SK-N-SH (cell line): Measurements from ENCODE around the gene TFE3. TPM values are rescaled to one million over a fixed set of nuclear protein-coding genes. Genes with fewer than 3 reads are reported as not detected.

ENCODE experiments used
- CTCF ChIA-PET: fragments of 300-600, 350-600 bp; formaldehyde crosslinking; extraction: SDS; loops from one replicate; lab custom pipeline; 2021; lab: Yijun Ruan, JAX
- POLR2A ChIA-PET: fragments of 350-600 bp; sonication (Branson Sonifier 250); formaldehyde crosslinking; extraction: SDS; loops from one replicate; lab custom pipeline; 2020; ENCODE audit warnings: antibody characterized with exemption, inconsistent platforms; lab: Yijun Ruan, JAX
- DNase-seq: peaks from one replicate; pipeline ENCODE4 v3.0.0; 2012
- H2AFZ ChIP-seq: fragments of 200-600 bp; sonication (generic); 2 replicates; pipeline ENCODE4 v1.8.1; 2016; ENCODE audit warnings: antibody characterized with exemption, mild to moderate bottlenecking, low read depth
- H3F3A ChIP-seq: fragments of 200-600 bp; sonication (generic); replicated peaks from 2 replicates; pipeline ENCODE3; 2016; ENCODE audit warnings: antibody characterized with exemption, mild to moderate bottlenecking; ENCODE audit not compliant: insufficient read depth
- H3K27ac ChIP-seq, 2 experiments: fragments of 200-500 bp in 1 of 2; fragments of 200-600 bp in 1 of 2; sonication (Bioruptor generic) in 1 of 2; sonication (generic), shearing (Covaris generic) in 1 of 2; 2 replicates each; pipeline versions ENCODE4 v1.5.1 to v1.6.1; 2014 to 2016; ENCODE audit warnings: low read depth in 2 of 2, inconsistent platforms in 1 of 2, low read length in 1 of 2, mild to moderate bottlenecking in 1 of 2, mixed read lengths in 1 of 2
- H3K27me3 ChIP-seq: fragments of 200-600 bp; sonication (generic), shearing (Covaris generic); 2 replicates; pipeline ENCODE4 v1.6.1; 2016; ENCODE audit warnings: mixed run types; ENCODE audit not compliant: insufficient read depth
- H3K36me3 ChIP-seq, 2 experiments: fragments of 200-500 bp in 1 of 2; fragments of 200-600 bp in 1 of 2; sonication (Bioruptor generic) in 1 of 2; sonication (generic) in 1 of 2; replicated peaks in 1 of 2; 2 replicates each; pipeline versions ENCODE3 to v1.5.1; 2014 to 2016; ENCODE audit warnings: low read length in 1 of 2, mild to moderate bottlenecking in 1 of 2; ENCODE audit not compliant: insufficient read depth in 2 of 2, control insufficient read depth in 1 of 2
- H3K4me1 ChIP-seq, 2 experiments: fragments of 200-500 bp in 1 of 2; fragments of 200-600 bp in 1 of 2; sonication (Bioruptor generic) in 1 of 2; sonication (generic), shearing (Covaris generic) in 1 of 2; 2 replicates each; pipeline versions ENCODE4 v1.5.1 to v1.6.1; 2014 to 2016; ENCODE audit warnings: low read depth in 1 of 2, low read length in 1 of 2, mixed run types in 1 of 2; ENCODE audit not compliant: insufficient read depth in 2 of 2, control insufficient read depth in 1 of 2
- H3K4me2 ChIP-seq: fragments of 200-600 bp; sonication (generic), shearing (Covaris generic); 2 replicates; pipeline ENCODE4 v1.6.1; 2017; ENCODE audit warnings: mixed run types
- H3K4me3 ChIP-seq, 2 experiments: fragments of 200-500 bp in 1 of 2; fragments of 200-600 bp in 1 of 2; sonication (Bioruptor generic) in 1 of 2; sonication (generic), shearing (Covaris generic) in 1 of 2; 2 replicates each; pipeline versions ENCODE4 v1.5.1 to v1.8.1; 2014 to 2016; ENCODE audit warnings: low read depth in 2 of 2, inconsistent platforms in 1 of 2, low read length in 1 of 2, mild to moderate bottlenecking in 1 of 2, mixed read lengths in 1 of 2, moderate library complexity in 1 of 2
- H3K79me2 ChIP-seq: fragments of 200-600 bp; sonication (generic); 2 replicates; pipeline ENCODE4 v1.8.1; 2017; ENCODE audit warnings: mild to moderate bottlenecking; ENCODE audit not compliant: insufficient read depth
- H3K9ac ChIP-seq: fragments of 200-600 bp; sonication (generic); 2 replicates; pipeline ENCODE4 v1.6.1; 2017; ENCODE audit warnings: mixed run types
- H3K9me2 ChIP-seq: fragments of 200-600 bp; sonication (generic); 2 replicates; pipeline ENCODE4 v1.6.1; 2017; ENCODE audit warnings: mixed run types
- H3K9me3 ChIP-seq: fragments of 200-600 bp; sonication (generic); 2 replicates; pipeline ENCODE4 v1.6.1; 2017; ENCODE audit warnings: mixed run types, mild to moderate bottlenecking, moderate library complexity
- H4K20me1 ChIP-seq: fragments of 200-600 bp; sonication (generic); 2 replicates; pipeline ENCODE4 v1.6.1; 2017; ENCODE audit warnings: mild to moderate bottlenecking, mixed run types; ENCODE audit not compliant: insufficient read depth
- CHD2 ChIP-seq: fragments of 150-350 bp; IDR thresholded peaks from 2 replicates; pipeline ENCODE4 v1.6.1; 2018; ENCODE audit warnings: low read length; ENCODE audit not compliant: partially characterized antibody
- ELF1 ChIP-seq: IDR thresholded peaks from 2 replicates; pipeline ENCODE4 v1.4.0; 2012
- EP300 ChIP-seq, 2 experiments: IDR thresholded peaks; 2 replicates each; pipeline versions ENCODE4 v1.4.0 to v1.6.1; 2012; ENCODE audit warnings: borderline replicate concordance in 1 of 2, low read depth in 1 of 2, low read length in 1 of 2
- FOSL2 ChIP-seq: IDR thresholded peaks from 2 replicates; pipeline ENCODE4 v1.4.0; 2012; ENCODE audit warnings: low read depth, mild to moderate bottlenecking, moderate library complexity, borderline replicate concordance
- GABPA ChIP-seq: IDR thresholded peaks from 2 replicates; pipeline ENCODE4 v1.4.0; 2012; ENCODE audit warnings: low read depth, mild to moderate bottlenecking
- MXI1 ChIP-seq: IDR thresholded peaks from 2 replicates; pipeline ENCODE4 v1.6.1; 2012; ENCODE audit warnings: mild to moderate bottlenecking, low read depth, low read length, improper control_type of control experiment
- NRF1 ChIP-seq: IDR thresholded peaks from 2 replicates; pipeline ENCODE4 v1.6.1; 2012; ENCODE audit warnings: low read depth, mild to moderate bottlenecking, low read length
- POLR2AphosphoS5 ChIP-seq: IDR thresholded peaks from 2 replicates; pipeline ENCODE4 v1.6.1; 2012; ENCODE audit warnings: low read depth, low read length
- RAD21 ChIP-seq: IDR thresholded peaks from 2 replicates; pipeline ENCODE4 v1.6.1; 2012; ENCODE audit warnings: mild to moderate bottlenecking, low read length
- RCOR1 ChIP-seq: fragments of 150-350 bp; IDR thresholded peaks from 2 replicates; pipeline ENCODE4 v1.6.1; 2017; ENCODE audit warnings: antibody characterized with exemption, low read length
- RFX5 ChIP-seq: IDR thresholded peaks from 2 replicates; pipeline ENCODE4 v1.6.1; 2012; ENCODE audit warnings: mild to moderate bottlenecking, improper control_type of control experiment, low read length
- RXRA ChIP-seq: IDR thresholded peaks from 2 replicates; pipeline ENCODE4 v1.4.0; 2012; ENCODE audit warnings: low read depth, mild to moderate bottlenecking, borderline replicate concordance
- SIN3A ChIP-seq: IDR thresholded peaks from 2 replicates; pipeline ENCODE4 v1.6.1; 2012; ENCODE audit warnings: low read depth, mild to moderate bottlenecking, low read length, moderate library complexity, borderline replicate concordance
- SMC3 ChIP-seq: IDR thresholded peaks from 2 replicates; pipeline ENCODE4 v1.6.1; 2012; ENCODE audit warnings: low read depth, low read length, improper control_type of control experiment
- TAF1 ChIP-seq: IDR thresholded peaks from 2 replicates; pipeline ENCODE4 v1.6.1; 2012; ENCODE audit warnings: low read depth, mild to moderate bottlenecking, low read length, moderate library complexity, borderline replicate concordance
- TCF12 ChIP-seq: IDR thresholded peaks from 2 replicates; pipeline ENCODE4 v1.4.0; 2012
- TEAD4 ChIP-seq: IDR thresholded peaks from 2 replicates; pipeline ENCODE4 v1.4.0; 2012; ENCODE audit warnings: mild to moderate bottlenecking, borderline replicate concordance; ENCODE audit not compliant: insufficient read depth
- YY1 ChIP-seq: IDR thresholded peaks from 2 replicates; pipeline ENCODE4 v1.4.0; 2012; ENCODE audit warnings: low read depth, mild to moderate bottlenecking
- WGBS: methylation state at CpG from one replicate; pipeline ENCODE4 v1.1.6; 2017; ENCODE audit warnings: low lambda C conversion rate; 5-methylcytosine and 5-hydroxymethylcytosine counted together
- polyA plus RNA-seq, 3 experiments: library from polyadenylated mRNA; depleted of rRNA; stranded (reverse); fragments of >200 nt; gene quantifications; 2 replicates each; pipeline ENCODE4 v1.2.3, GENCODE V29; 2012
- TF ChIP-seq, protein P1 (sequence below): IDR thresholded peaks from 2 replicates; pipeline ENCODE4 v1.4.0; 2012; ENCODE audit warnings: low read depth, borderline replicate concordance
- TF ChIP-seq, protein P2 (sequence below): IDR thresholded peaks from 2 replicates; pipeline ENCODE4 v1.4.0; 2012; ENCODE audit warnings: low read depth, borderline replicate concordance
- TF ChIP-seq, protein P3 (sequence below): fragments of 150-350 bp; IDR thresholded peaks from 2 replicates; pipeline ENCODE4 v1.6.1; 2017; ENCODE audit warnings: antibody characterized with exemption, low read length, low read depth, borderline replicate concordance
- TF ChIP-seq, protein P4 (sequence below): IDR thresholded peaks from 2 replicates; pipeline ENCODE4 v1.4.0; 2012; ENCODE audit warnings: low read depth
- TF ChIP-seq, protein P5 (sequence below): IDR thresholded peaks from 2 replicates; pipeline ENCODE4; 2012
- TF ChIP-seq, protein P6 (sequence below): fragments of 150-350 bp; IDR thresholded peaks from 2 replicates; pipeline ENCODE4 v1.6.1; 2016; ENCODE audit warnings: mild to moderate bottlenecking, low read depth, low read length

Gene TFE3, protein sequence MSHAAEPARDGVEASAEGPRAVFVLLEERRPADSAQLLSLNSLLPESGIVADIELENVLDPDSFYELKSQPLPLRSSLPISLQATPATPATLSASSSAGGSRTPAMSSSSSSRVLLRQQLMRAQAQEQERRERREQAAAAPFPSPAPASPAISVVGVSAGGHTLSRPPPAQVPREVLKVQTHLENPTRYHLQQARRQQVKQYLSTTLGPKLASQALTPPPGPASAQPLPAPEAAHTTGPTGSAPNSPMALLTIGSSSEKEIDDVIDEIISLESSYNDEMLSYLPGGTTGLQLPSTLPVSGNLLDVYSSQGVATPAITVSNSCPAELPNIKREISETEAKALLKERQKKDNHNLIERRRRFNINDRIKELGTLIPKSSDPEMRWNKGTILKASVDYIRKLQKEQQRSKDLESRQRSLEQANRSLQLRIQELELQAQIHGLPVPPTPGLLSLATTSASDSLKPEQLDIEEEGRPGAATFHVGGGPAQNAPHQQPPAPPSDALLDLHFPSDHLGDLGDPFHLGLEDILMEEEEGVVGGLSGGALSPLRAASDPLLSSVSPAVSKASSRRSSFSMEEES
- 14.0 and 14.6 TPM in 2 replicates for polyA plus RNA-seq (2012; rRNA removed)
- polyA plus RNA-seq (2012; cell fraction: cytosol; rRNA removed), result 7.5 and 10.4 TPM in 2 replicates
- 24.4 and 28.5 TPM in 2 replicates for polyA plus RNA-seq (2012; cell fraction: nucleus; rRNA removed)

DNA sequence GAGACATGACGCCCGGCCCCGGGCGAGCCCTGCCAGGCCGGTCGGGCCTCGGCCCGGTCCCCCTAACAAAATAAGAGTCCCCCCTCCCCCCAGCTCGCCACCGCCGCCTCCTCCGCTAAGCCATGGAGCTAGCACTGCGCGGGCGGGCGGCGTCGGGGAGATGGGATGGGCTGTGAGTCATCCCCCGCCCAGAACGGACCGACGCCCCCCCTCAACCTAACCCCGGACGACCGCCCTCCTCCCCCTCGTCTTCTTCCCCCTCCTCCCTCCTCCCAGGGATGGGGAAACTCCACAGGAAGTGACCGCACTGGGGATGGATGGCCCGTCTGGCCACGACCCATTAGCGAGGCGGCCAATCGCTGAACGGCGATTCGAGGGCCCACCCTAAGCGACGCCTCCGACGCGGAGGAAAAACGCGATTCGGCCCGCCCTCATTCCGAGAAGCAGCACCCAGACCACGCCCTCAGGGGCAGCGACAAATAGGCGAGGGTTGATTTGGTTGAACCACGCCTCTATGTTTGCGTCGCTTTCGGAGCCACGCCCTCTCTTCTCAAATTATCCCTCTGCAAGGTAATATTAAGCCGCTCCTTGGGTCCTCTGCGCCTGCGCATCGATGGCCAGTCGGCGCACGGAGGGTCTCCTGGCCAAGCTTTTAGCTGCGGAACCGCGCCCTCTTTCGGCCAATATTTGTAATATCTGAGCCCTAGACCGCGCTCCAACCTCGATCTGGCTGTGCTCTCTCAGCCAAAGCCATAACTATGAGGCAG, at the start of gene TFE3:
Gene TFE3 (minus strand): TSS at position 138 of the 767 bp plus-strand sequence. CDS start 131 bp downstream, at position 7.
- peak within 1 kb of the TSS; percentile 63 to 76 for H3K4me3 ChIP-seq
- ChIA-PET CTCF (interaction anchor here (0.7 to 2.2 kb wide), 7 partner anchors 15 to 412 kb away, joined by 3 to 5 read pairs (median 3); partner anchors contain the start of gene CCDC120), POLR2A (interaction anchor here (2.1 kb wide), 1 partner anchor 41 kb away, joined by 5 read pairs; the partner anchor contains the start of gene GRIPAP1)
- no peaks in the 10 kb centered on the region for H4K20me1 ChIP-seq
- H2AFZ ChIP-seq, result peak within 1 kb of the TSS; percentile 65; the same call in 1 of the 2 replicates
- peaks cover 46% of the 10 kb centered on the region for H3K79me2 ChIP-seq
- peak within 1 kb of the TSS; percentile 68 to 83 for H3K27ac ChIP-seq
- H3F3A ChIP-seq, result peaks cover 16% of the 10 kb centered on the region
- WGBS, result 29% methylated on average over 33 of the region's 67 CpGs
- peak; percentile 94 for DNase-seq
- H3K9me3 ChIP-seq, result no peaks in the 10 kb centered on the region
- no peaks in the 10 kb centered on the region for H3K9me2 ChIP-seq
- H3K9ac ChIP-seq, result peak within 1 kb of the TSS; percentile 92
- peaks cover 20% of the 10 kb centered on the region; the same call in 1 of the 2 replicates for H3K27me3 ChIP-seq
- peaks cover 0 to 3% of the 10 kb centered on the region in 2 experiments for H3K36me3 ChIP-seq
- H3K4me1 ChIP-seq, result peaks cover 8 to 17% of the 10 kb centered on the region in 2 experiments; a peak in 3 of 4 replicates
- peak within 1 kb of the TSS; percentile 81 for H3K4me2 ChIP-seq
- TF ChIP-seq, protein P1, sequence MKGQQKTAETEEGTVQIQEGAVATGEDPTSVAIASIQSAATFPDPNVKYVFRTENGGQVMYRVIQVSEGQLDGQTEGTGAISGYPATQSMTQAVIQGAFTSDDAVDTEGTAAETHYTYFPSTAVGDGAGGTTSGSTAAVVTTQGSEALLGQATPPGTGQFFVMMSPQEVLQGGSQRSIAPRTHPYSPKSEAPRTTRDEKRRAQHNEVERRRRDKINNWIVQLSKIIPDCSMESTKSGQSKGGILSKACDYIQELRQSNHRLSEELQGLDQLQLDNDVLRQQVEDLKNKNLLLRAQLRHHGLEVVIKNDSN, result no peak
- TF ChIP-seq MXI1 (no peak), TEAD4 (no peak), EP300 (IDR thresholded peaks at IDR 0.05; ENCODE audit: borderline replicate concordance in 1 of 2, low read depth in 1 of 2, low read length in 1 of 2) (no peak), RFX5 (0 out of 2 replicates have a peak, but pooled peaks have one; percentile 50), SMC3 (peak; percentile 48), GABPA (peak; percentile 64), RXRA (no peak), RCOR1 (0 out of 2 replicates have a peak, but pooled peaks have one; percentile 19), RAD21 (peak; percentile 70), NRF1 (peak; percentile 88), FOSL2 (peak; percentile 57; the same call in 1 of the 2 replicates), CHD2 (no peak), TCF12 (no peak; the same call in 1 of the 2 replicates), POLR2AphosphoS5 (no peak), SIN3A (peak; percentile 28; the same call in 1 of the 2 replicates), TAF1 (peak; percentile 26; the same call in 1 of the 2 replicates), ELF1 (no peak), YY1 (no peak)
- TF ChIP-seq, protein P2, sequence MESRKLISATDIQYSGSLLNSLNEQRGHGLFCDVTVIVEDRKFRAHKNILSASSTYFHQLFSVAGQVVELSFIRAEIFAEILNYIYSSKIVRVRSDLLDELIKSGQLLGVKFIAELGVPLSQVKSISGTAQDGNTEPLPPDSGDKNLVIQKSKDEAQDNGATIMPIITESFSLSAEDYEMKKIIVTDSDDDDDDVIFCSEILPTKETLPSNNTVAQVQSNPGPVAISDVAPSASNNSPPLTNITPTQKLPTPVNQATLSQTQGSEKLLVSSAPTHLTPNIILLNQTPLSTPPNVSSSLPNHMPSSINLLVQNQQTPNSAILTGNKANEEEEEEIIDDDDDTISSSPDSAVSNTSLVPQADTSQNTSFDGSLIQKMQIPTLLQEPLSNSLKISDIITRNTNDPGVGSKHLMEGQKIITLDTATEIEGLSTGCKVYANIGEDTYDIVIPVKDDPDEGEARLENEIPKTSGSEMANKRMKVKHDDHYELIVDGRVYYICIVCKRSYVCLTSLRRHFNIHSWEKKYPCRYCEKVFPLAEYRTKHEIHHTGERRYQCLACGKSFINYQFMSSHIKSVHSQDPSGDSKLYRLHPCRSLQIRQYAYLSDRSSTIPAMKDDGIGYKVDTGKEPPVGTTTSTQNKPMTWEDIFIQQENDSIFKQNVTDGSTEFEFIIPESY, result no peak
- TF ChIP-seq, protein P3, sequence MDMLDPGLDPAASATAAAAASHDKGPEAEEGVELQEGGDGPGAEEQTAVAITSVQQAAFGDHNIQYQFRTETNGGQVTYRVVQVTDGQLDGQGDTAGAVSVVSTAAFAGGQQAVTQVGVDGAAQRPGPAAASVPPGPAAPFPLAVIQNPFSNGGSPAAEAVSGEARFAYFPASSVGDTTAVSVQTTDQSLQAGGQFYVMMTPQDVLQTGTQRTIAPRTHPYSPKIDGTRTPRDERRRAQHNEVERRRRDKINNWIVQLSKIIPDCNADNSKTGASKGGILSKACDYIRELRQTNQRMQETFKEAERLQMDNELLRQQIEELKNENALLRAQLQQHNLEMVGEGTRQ, result no peak
- TF ChIP-seq, protein P4, sequence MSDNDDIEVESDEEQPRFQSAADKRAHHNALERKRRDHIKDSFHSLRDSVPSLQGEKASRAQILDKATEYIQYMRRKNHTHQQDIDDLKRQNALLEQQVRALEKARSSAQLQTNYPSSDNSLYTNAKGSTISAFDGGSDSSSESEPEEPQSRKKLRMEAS, result peak; percentile 47; the same call in 1 of the 2 replicates
- TF ChIP-seq, protein P5, sequence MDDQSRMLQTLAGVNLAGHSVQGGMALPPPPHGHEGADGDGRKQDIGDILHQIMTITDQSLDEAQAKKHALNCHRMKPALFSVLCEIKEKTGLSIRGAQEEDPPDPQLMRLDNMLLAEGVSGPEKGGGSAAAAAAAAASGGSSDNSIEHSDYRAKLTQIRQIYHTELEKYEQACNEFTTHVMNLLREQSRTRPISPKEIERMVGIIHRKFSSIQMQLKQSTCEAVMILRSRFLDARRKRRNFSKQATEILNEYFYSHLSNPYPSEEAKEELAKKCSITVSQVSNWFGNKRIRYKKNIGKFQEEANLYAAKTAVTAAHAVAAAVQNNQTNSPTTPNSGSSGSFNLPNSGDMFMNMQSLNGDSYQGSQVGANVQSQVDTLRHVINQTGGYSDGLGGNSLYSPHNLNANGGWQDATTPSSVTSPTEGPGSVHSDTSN, result peak; percentile 63
- TF ChIP-seq, protein P6, sequence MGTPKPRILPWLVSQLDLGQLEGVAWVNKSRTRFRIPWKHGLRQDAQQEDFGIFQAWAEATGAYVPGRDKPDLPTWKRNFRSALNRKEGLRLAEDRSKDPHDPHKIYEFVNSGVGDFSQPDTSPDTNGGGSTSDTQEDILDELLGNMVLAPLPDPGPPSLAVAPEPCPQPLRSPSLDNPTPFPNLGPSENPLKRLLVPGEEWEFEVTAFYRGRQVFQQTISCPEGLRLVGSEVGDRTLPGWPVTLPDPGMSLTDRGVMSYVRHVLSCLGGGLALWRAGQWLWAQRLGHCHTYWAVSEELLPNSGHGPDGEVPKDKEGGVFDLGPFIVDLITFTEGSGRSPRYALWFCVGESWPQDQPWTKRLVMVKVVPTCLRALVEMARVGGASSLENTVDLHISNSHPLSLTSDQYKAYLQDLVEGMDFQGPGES, result no peak
